T-helper 1 cell treated with Interleukin-12 subunit alpha and Interleukin-12 subunit beta and Interleukin-4 antibody, amounts not matched to agents 30 ng/mL and 1 ng/mL, for 36 hours (primary cell): ENCODE measurements around the gene LFNG. TPM values are rescaled to one million over a fixed set of nuclear protein-coding genes. Genes with fewer than 3 reads are reported as not detected.
"Not testable (repeated sequence)": the region's sequence is repeated elsewhere in the genome, so short reads cannot be mapped to it uniquely, and the experiment has no call there.

Experiments
- intact Hi-C: fragments of 100-400 bp; cut with micrococcal nuclease; formaldehyde crosslinking; loops from one replicate; pipeline ENCODE4 v1.15.1; 2024
- total RNA-seq: library from RNA; stranded (reverse); gene quantifications from 2 replicates; pipeline ENCODE4 v1.2.3, GENCODE V29; 2022

LFNG gene
- total RNA-seq, 1 donor from 2014 or later = 125 TPM

- intact Hi-C loops = loop anchor here (2.0 to 10.0 kb wide), 3 partner anchors 171 to 583 kb away; partner anchors contain the start of genes MRM2 and NUDT1
Measured at GRCh38 chr7:2527505-2528467, 8.2 kb downstream of the LFNG start.

GRCh38 chr7:2528481-2529095 lies 9.0 kb downstream of the LFNG start:
- intact Hi-C loops = loop anchor here (2.0 to 10.0 kb wide), 3 partner anchors 170 to 584 kb away; partner anchors contain the start of genes MRM2 and NUDT1

- intact Hi-C loops = loop anchor here (1.0 to 10.0 kb wide), 6 partner anchors 7 to 585 kb away; partner anchors contain the start of genes BRAT1, MRM2 and NUDT1
Measured at GRCh38 chr7:2529161-2530070, 9.8 kb downstream of the LFNG start.

GRCh38 chr7:2530071-2530987 lies 10.8 kb downstream of the LFNG start:
- intact Hi-C loops = loop anchor here (1.0 kb wide), 3 partner anchors 8 to 25 kb away; partner anchors contain the start of gene BRAT1

- intact Hi-C loops = loop anchor here (1.0 kb wide), 3 partner anchors 9 to 24 kb away; partner anchors contain the start of gene BRAT1
Measured at GRCh38 chr7:2530994-2531795, 11.6 kb downstream of the LFNG start.

- intact Hi-C loops = not testable (repeated sequence)
Measured at GRCh38 chr7:2531796-2532110, 12.2 kb downstream of the LFNG start.

- intact Hi-C loops = not testable (repeated sequence)
Measured at GRCh38 chr7:2532199-2532772, 12.7 kb downstream of the LFNG start.

GRCh38 chr7:2532816-2533215 lies 13.2 kb downstream of the LFNG start:
- intact Hi-C loops = not testable (repeated sequence)

- intact Hi-C loops = not testable (repeated sequence)
Measured at GRCh38 chr7:2533566-2533965, 14.0 kb downstream of the LFNG start.

GRCh38 chr7:2534214-2534613 lies 14.6 kb downstream of the LFNG start:
- intact Hi-C loops = not testable (repeated sequence)

- intact Hi-C loops = not testable (repeated sequence)
Measured at GRCh38 chr7:2535872-2536627, 16.5 kb downstream of the LFNG start.

GRCh38 chr7:2537981-2538851 lies 18.6 kb downstream of the LFNG start:
- intact Hi-C loops = no loop called here

GRCh38 chr7:2539031-2539911 lies 19.7 kb downstream of the LFNG start:
- intact Hi-C loops = no loop called here

GRCh38 chr7:2540133-2540532 lies 20.6 kb downstream of the LFNG start:
- intact Hi-C loops = no loop called here

- intact Hi-C loops = no loop called here
Measured at GRCh38 chr7:2540641-2541051, 21.1 kb downstream of the LFNG start.
